Measurements from ENCODE around the gene KLHL29. TPM values are rescaled to one million over a fixed set of nuclear protein-coding genes. Genes with fewer than 3 reads are reported as not detected.

KLHL29 gene
- total and polyA plus RNA-seq, 2 experiments from 2014 or later: 1.5 to 6.5 TPM

GRCh38 chr2:23460993-23461392, 76.0 kb downstream of the KLHL29 start:
- no peaks in the 10 kb centered on the region for H3K36me3 ChIP-seq (ENCODE audit: insufficient read depth)
- Mint-ChIP-seq H3K27ac (no peak overlapping the region), H3K27me3 (ENCODE audit: insufficient read depth, low read depth, poor library complexity) (peaks cover 2% of the 10 kb centered on the region), H3K9me3 (no peaks in the 10 kb centered on the region), H3K4me1 (peaks cover 3% of the 10 kb centered on the region; the same call in 1 of the 3 replicates), H3K4me3 (no peak overlapping the region), H3K36me3 (ENCODE audit: low read depth) (no peaks in the 10 kb centered on the region)
- no peak overlapping the region for H3K4me2 ChIP-seq
- H2AFZ ChIP-seq: no peak overlapping the region
- no peak overlapping the region for H3K4me3 ChIP-seq
- DNase-seq (ENCODE audit: low spot score) (no peak), ATAC-seq (no peak)
- H4K20me1 ChIP-seq (replicated peaks; ENCODE audit: insufficient read depth): no peaks in the 10 kb centered on the region
- H3K27me3 ChIP-seq (ENCODE audit: insufficient read depth): no peaks in the 10 kb centered on the region
- no peak overlapping the region for H3K27ac ChIP-seq (ENCODE audit: low read depth)
- H3F3A ChIP-seq (replicated peaks; ENCODE audit: low read depth): no peaks in the 10 kb centered on the region
- TF ChIP-seq JUNB (IDR thresholded peaks at IDR 0.05; ENCODE audit: unreplicated experiment): no peak
- no peak for TF ChIP-seq REST (IDR thresholded peaks at IDR 0.05; ENCODE audit: unreplicated experiment)
- no peak for TF ChIP-seq EZH2 (IDR thresholded peaks at IDR 0.05; ENCODE audit: low read depth, unreplicated experiment)
- TF ChIP-seq ZNF331 (CRISPR knock-in tag; IDR thresholded peaks at IDR 0.05; ENCODE audit: low read depth): no peak
- TF ChIP-seq POLR2AphosphoS5 (IDR thresholded peaks at IDR 0.05; ENCODE audit: low read depth): no peak
- H3K4me1 ChIP-seq (ENCODE audit: insufficient read depth): no peaks in the 10 kb centered on the region
- H3K79me2 ChIP-seq (replicated peaks; ENCODE audit: insufficient read depth): no peaks in the 10 kb centered on the region
- peaks cover 3% of the 10 kb centered on the region; the same call in 1 of the 2 replicates for H3K9me2 ChIP-seq (ENCODE audit: insufficient read depth)

GRCh38 chr2:23464156-23464555, 79.2 kb downstream of the KLHL29 start:
- Histone ChIP-seq H2AFZ (no peak overlapping the region), H3K4me1 (ENCODE audit: insufficient read depth) (no peaks in the 10 kb centered on the region), H3K4me3 (no peak overlapping the region)

More at GRCh38 chr2:23464156-23464555, 79.2 kb downstream of the KLHL29 start:
- no peak overlapping the region for H3K27ac ChIP-seq (ENCODE audit: low read depth)
- Mint-ChIP-seq H3K27me3 (ENCODE audit: insufficient read depth, low read depth, poor library complexity) (peaks cover 2% of the 10 kb centered on the region), H3K36me3 (ENCODE audit: low read depth) (no peaks in the 10 kb centered on the region), H3K27ac (0 out of 2 replicates have a peak overlapping the region, but pooled peaks have one; percentile 41), H3K4me1 (peaks cover 3% of the 10 kb centered on the region; the same call in 1 of the 3 replicates), H3K4me3 (no peak overlapping the region), H3K9me3 (no peaks in the 10 kb centered on the region)
- H4K20me1 ChIP-seq (replicated peaks; ENCODE audit: insufficient read depth): no peaks in the 10 kb centered on the region
- no peaks in the 10 kb centered on the region for H3K27me3 ChIP-seq (ENCODE audit: insufficient read depth)
- DNase-seq (ENCODE audit: low spot score) (no peak), ATAC-seq (no peak)
- no peaks in the 10 kb centered on the region for H3K79me2 ChIP-seq (replicated peaks; ENCODE audit: insufficient read depth)
- no peak overlapping the region for H3K4me2 ChIP-seq
- H3F3A ChIP-seq (replicated peaks; ENCODE audit: low read depth): no peaks in the 10 kb centered on the region
- peaks cover 3% of the 10 kb centered on the region; the same call in 1 of the 2 replicates for H3K9me2 ChIP-seq (ENCODE audit: insufficient read depth)
- TF ChIP-seq CTCF (conservative IDR thresholded peaks at IDR 0.05; ENCODE audit: low read depth in 2 of 2): no peak
- TF ChIP-seq NANOG (IDR thresholded peaks at IDR 0.05; ENCODE audit: borderline replicate concordance): no peak
- no peaks in the 10 kb centered on the region for H3K36me3 ChIP-seq (ENCODE audit: insufficient read depth)
